ENCODE measurements around the gene KLK15.

KLK15 gene

GRCh38 chr19:50843205-50843604 lies 9.8 kb upstream of the KLK15 start:
- no peak for DNase-seq

DNA sequence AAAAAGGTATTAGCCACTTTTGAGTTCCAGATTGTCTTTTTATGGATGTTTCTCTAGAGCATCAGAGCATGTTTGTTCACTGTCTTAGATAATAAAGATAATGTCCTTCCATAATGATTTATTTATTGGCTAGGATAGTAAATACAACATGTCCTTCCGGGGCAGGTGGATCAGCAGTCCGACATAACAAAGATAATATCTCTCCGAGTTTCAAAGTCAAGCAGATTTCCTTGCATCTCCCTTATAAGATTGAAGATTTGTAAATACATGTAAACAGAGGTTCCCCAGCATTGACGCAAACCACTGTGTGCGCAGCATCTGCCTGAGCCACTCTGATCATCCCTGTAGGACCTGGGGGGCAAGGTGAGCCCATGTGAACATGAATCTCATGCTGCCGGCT lies 8.8 kb upstream of the KLK15 start:
- no peak for DNase-seq

- DNase-seq: no peak
Observed at GRCh38 chr19:50839712-50840655, 6.6 kb upstream of the KLK15 start.

DNA sequence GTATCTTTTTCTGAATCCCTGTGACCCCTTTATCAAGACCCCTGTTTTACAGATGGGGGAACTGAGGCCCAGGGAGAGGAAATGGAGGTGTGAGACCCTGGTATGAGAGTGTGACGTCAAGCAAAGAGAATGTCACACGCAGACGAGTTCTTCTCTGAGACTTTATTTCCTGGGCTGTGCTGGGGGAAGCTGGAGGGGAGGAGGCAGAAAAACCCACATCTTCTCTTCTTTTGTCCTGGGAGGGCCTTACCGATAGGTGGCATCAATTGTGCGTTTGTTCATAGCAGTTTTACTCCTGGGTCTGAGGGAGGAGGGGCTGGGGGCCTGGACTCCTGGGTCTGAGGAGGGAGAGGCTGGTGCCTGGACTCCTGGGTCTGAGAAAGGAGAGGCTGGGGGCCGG lies 4.9 kb upstream of the KLK15 start:
- DNase-seq: no peak

DNA sequence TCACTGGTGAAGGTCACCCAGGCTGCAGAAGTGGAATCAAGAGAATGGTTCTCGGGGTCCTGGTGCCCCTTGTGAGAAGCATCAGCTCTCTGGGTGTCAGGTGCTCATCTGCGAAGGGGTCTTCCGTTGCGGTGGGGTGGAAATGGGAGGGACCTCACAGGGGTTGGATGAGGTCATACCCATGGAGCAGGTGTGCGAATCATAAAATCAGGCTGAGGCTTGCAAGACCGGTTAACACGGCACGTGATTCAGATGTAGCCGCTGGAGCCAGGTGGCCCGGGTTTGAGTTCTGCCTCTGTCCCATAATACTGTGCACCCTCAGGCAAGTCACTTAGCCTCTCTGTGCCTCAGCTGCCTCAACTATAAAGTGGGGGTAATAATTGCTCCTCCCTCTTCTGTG lies 3.9 kb upstream of the KLK15 start:
- DNase-seq: peak; percentile 67

DNA sequence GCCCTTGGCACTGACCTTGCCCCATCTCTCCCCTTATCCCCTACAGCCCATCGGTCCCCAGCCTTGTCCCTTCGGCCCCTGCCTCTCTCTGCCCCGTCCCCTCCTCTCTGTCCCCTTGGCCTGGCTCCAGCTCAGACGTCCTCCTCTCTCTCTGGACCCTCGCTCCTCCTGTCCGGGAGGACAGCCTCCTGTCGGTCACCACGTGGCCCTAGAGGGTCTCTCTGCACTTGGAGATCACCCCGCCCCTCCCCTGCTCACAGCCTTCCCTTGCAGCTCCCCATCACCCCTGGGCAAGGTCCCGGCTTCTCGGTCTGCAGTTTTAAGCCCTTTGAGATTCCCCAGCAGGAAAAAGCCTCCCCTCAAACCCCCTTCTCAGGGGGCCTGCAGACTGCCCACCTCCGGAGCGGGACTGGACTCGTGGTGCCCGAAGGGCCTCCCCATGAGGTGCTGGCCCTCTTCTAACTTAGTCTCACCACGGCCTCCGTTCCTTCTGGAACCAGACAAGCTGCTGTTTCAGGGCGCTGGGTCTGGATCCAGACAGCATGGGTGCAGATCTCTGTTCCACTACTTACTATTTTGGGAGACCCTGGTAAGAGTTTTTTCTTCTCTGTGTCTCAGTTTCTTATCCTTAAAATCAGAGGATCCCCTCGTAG lies 3.3 kb upstream of the KLK15 start:
- peak; percentile 60 for DNase-seq

DNA sequence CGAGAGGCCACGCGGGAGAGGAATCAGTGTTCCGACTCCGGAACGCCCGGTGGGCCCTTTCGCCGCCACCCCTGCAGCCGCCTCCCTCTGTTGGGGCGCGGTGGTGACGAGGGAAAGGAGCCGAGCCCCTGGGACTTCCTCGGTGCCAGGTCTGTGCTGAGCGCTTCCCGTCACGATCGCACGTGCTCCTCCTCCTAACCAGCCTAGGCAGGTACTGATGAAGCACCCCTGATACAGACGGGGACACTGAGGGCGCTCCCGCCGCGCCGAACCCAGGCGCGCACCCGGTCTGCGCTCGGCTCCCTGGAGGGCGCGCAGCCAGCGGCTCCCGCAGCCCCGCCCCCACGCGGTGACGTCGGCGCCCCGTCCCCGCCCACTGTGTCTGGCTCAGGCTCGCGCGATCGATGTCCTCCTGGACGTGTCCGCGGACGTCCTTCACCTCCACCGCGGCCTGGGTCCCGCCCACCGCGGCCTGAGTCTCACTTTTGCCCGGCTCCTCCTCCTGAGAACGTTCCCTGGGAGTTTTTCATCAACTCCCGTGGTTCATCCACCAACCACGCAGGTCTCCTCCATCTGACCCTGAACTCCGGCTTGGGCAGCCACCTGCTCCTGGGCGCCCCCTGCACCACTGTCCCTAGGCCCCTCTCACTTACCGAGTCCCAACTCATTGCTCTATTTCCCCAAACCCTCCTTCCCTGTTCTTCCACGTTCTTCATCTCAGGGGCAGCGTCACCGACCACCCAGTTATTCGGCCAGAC lies 2.6 kb upstream of the KLK15 start:
- peak; percentile 66 for DNase-seq

DNA sequence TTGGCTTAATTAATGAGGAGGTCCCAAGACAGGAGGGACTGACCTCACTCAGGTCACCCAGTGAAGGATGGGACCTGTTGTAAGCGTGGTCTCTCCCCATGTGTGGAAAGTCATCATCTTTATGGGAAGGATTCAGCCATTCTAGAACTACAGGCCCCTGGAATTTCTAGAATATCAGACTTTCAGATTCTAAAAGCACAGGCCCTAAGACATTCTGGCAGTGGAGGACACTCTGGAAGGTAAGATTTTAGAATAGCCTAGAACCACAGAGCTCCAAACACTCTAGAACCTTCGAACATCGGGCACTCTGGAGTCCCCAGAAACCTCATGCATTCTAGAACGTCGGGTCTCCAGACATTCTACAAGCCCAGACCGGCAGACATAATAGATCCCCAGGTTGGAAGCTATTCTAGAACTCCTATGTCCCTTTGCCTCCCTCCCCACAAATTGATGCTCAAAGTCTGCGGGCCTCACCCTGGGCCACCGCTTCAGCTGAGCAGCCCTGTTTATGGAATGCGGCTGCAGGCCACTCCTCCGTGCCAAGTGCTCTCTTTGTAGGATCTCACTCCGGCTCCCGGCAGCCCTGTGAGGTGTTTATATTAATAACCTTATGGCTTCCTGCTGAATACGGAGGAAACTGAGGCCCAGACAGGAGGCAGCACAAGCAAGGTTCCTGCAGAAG lies 1.9 kb upstream of the KLK15 start:
- DNase-seq: no peak

- DNase-seq: no peak
Observed at GRCh38 chr19:50833802-50834167, 411 bp upstream of the KLK15 start.

DNA sequence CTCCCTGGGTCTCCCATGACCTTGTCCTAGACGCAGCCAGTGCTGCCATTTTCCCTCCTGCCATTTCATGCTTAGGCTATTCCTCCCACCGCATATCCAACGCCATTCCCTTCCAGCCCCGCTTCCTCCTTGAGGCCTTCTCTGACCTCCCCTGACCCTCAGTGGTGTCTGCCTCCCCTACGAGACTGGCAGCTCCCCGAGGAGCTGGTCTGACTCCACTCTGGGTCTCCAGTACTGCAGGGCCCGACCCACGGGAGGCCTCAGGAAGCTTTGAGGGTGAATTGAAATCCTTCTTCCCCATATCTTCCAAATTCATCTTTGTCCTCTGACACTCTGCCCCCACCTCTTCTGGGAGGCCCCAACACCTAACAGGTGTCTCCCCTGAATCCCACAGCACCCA lies 708 bp downstream of the KLK15 start:
- no peak for DNase-seq

DNA sequence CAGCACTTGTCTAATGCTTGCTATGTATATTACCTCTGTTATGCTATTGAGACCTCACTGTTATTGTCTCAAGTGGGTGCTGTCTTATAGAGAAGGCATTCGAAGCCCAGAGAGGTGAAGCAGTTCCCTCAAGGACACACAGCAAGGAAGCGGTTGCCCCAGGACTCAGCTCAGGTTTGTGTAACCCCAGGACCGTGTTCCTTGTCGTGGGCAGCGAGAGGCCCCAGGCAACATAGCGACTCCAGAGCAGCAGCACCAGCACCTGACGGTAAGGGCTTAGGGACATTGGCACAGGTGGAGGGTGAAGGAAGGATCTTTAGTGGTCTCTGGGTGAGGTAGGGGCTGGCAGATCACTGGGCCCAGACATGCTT lies 2.4 kb downstream of the KLK15 start:
- no peak for DNase-seq

- no peak for DNase-seq
Observed at GRCh38 chr19:50830266-50831025, 2.9 kb downstream of the KLK15 start.

- no peak for DNase-seq
Observed at GRCh38 chr19:50829801-50830200, 3.6 kb downstream of the KLK15 start.

- no peak for DNase-seq
Observed at GRCh38 chr19:50827476-50827875, 5.9 kb downstream of the KLK15 start.

DNA sequence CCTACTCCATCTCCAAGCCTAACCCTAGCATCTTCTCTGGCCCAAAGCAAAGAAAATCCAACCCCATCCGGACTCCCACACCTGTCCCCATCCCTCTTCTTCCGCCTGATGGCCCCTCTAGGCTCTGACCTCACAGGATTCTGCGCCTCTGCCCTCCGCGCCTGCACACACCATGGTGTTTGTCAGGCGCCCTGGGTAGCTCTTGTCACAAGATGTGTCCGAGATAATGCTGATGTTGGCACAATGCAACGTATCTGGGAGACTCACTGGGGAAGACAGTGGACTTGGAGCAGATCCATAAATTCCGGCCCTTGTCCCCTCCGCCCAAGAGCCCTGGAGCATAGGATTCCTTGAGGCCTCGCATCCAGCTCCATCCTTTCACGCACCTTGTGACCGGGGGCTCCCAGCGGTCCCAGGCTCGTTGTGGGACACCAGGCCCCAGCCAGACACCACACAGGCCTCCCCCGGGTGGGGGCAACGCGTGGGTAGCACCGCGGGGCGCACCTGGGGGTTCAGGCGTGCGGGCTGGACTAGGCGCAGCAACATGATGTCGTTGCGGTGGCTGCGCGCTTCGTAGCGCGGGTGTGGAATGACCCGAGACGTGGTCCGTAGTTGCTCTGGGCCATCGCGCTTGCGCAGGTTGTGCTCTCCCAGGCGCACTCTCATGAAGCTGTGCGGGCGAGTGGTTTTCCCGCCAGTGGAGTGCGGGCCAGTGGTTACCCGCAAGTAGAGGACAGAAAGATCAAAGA lies 6.7 kb downstream of the KLK15 start:
- DNase-seq: no peak

DNA sequence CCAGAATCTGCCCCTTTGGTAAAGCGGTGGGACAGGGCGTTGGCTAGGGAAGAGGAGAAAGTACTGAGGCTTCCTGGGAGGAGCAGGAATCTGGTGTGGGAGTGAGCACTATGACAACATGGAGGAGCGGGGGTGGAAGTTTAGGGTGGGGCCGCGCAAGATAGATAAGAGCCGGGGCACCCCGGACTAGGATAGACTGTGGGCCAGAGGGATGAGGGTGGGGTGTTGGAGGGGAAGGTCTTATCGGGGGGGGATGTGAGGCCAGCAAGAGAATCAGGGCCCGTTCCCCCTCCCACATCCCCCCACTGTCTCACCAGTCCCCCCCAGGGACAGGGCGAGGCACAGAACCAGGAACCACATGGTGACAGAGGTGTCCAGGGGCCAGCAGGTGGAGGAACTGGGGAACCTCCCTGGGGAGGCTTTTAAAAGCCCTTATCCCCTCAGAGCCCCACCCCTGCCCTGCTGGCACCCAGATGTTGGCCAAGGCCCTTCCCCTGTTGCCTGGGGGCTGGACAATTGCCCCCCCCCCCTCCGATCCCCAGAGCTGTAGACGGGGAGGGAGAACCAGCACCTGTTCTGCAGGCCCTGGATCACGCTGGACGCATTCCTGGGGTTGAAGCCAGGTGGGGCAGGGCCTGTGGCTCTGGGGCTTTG lies 9.9 kb downstream of the KLK15 start, which contains the start of gene KLK1:
Gene KLK1 (minus strand): TSS at position 399 of the 654 bp plus-strand sequence. CDS start 39 bp downstream, at position 360.
- no peak for DNase-seq

DNA sequence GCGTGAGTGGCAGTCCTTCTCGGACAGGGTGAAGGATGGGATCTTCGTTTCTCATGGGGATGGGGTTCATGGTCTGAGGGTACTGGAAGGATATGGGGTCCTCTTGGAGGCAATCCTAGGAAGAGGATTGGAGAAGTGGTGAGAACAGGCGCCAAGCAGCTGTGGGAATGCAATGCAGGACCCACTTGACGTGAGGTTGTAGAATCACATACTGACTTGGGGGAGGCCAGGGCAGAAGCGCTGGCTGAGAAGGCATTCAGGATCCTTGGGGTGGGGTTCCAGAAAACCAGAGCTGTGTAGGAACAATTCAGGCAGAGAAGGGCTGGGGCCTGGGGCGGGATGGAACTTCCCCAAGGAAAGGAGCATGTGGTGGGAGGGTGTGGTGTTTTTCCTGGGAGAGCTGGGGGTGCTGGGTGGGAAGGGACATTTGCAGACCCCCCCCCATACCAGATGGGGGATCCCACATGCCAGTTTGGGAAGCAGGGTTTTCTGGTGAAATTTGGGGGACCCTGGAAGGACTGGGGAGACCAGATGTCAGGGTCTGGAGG lies 10.6 kb downstream of the KLK15 start:
- DNase-seq: no peak

DNA sequence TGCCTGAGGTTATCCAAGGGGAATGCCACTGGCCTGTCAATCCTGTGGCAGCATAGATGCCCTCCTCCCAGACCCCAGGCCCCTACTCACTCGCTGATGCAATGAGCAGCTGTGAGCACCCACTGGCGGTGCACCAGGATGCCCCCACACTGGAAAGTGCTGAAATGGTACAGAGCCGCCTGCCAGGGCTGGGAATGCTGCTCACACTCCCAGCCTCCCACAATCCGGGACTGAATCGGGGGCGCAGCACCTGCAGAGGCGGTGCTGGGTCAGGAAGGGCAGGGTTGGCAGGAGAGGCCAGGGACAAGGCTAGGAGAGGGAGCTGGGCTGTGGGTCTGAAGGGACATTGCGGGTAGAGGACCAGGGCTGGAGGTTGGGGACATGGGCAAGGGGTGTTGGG lies 11.8 kb downstream of the KLK15 start:
- no peak for DNase-seq

DNA sequence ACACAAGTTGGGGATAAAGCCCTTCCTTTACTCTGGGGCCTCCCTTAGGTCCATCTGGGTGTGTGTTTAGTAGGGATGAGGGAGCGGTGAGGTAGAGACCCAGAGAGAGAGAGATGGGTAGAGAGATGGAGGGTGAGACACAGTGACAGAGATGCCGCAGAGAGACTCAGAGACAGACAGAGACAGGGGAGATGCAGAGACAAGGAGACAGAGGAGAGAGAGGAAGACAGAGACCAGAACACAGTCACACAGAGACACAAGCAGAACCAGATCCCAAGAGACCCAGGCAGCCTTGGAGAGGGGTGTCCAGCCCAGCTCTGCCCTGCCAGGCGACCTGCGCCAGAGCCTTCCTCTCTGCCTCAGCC lies 12.1 kb downstream of the KLK15 start:
- no peak for DNase-seq

GRCh38 chr19:50820549-50821247 lies 12.7 kb downstream of the KLK15 start:
- DNase-seq: no peak
